Epithelial cell of proximal tubule (primary cell): ENCODE data around the gene TIAM2. TPM values are rescaled to one million over a fixed set of nuclear protein-coding genes. Genes with fewer than 3 reads are reported as not detected.

ENCODE experiments used
- DNase-seq: peaks from one replicate; pipeline ENCODE4 v3.0.0-alpha.2; 2011; ENCODE audit warnings: low read depth
- H3K4me3 ChIP-seq: 2 replicates; pipeline ENCODE4 v1.5.1; 2011; ENCODE audit warnings: low read depth, mild to moderate bottlenecking, low read length
- total RNA-seq: library from RNA; depleted of rRNA; stranded (reverse); fragments of >200 nt; gene quantifications from 2 replicates; pipeline ENCODE4 v1.2.3, GENCODE V29; 2015
- TF ChIP-seq, protein P1 (sequence below): conservative IDR thresholded peaks from 2 replicates; pipeline ENCODE4 v1.5.1; 2012; ENCODE audit warnings: low read depth, mild to moderate bottlenecking, low read length

The TIAM2 gene
- total RNA-seq, 1 donor from 2014 or later, result 9.9 TPM

DNA sequence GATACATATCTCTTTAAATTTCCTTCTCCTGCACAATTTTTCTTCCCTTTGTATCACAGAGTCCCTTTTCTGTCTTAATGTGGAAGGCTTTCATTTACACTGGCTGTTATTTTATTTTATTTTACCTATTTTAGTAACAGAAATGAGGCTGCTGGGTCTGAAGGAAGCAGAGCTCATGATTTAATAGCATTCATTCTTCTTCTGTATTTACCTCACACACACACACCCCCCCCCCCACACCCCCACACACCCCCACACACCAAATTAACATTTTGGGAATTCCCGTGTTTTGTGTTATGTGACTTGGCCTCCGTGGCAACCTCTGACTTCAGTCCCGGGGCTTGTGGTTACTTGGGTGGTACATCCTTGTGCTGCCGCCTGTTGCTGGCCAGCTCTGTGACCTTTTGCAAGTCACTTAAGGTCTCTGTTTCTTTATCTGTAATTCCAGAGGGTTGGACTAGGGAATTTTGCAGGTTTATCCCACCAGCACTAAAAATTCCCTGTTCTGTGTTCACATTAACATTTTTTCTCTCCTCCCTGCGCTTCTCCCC lies 108.8 kb downstream of the TIAM2 start:
- H3K4me3 ChIP-seq, result no peak overlapping the region
- TF ChIP-seq, protein P1, sequence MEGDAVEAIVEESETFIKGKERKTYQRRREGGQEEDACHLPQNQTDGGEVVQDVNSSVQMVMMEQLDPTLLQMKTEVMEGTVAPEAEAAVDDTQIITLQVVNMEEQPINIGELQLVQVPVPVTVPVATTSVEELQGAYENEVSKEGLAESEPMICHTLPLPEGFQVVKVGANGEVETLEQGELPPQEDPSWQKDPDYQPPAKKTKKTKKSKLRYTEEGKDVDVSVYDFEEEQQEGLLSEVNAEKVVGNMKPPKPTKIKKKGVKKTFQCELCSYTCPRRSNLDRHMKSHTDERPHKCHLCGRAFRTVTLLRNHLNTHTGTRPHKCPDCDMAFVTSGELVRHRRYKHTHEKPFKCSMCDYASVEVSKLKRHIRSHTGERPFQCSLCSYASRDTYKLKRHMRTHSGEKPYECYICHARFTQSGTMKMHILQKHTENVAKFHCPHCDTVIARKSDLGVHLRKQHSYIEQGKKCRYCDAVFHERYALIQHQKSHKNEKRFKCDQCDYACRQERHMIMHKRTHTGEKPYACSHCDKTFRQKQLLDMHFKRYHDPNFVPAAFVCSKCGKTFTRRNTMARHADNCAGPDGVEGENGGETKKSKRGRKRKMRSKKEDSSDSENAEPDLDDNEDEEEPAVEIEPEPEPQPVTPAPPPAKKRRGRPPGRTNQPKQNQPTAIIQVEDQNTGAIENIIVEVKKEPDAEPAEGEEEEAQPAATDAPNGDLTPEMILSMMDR, result no peak
- DNase-seq, result no peak

DNA sequence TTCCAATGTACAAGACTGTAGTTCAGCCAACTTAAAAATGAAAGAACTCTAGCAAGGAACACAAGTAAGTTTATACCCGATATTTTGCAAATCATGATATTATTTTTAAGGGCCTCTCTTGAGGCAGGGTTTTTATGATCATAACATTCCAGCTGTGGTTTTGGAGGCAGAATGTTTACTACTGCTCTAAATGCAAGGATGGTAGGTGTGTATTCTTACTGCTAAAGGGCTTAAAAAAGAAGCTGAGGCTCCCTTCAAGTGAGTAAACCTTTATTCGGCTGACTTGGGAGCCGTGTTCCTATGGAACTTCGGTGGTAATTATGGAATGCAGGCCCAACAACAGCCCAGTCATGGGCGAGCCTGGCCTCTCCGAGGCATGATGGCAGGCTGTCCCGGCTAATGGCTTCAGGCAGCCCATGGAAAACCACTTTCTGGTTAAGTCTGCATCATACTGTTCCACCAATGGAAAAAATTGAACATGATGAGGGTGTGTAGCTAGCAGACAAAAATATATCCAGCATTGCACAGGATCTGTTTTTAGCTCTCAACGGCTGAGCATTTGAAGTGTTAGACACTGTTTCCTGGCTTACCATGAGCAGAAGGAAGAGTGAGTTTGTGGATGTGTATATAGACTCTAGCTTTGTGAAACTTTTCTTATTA lies 111.5 kb downstream of the TIAM2 start:
- H3K4me3 ChIP-seq, result no peak overlapping the region
- TF ChIP-seq, protein P1, result no peak
- DNase-seq, result no peak

DNA sequence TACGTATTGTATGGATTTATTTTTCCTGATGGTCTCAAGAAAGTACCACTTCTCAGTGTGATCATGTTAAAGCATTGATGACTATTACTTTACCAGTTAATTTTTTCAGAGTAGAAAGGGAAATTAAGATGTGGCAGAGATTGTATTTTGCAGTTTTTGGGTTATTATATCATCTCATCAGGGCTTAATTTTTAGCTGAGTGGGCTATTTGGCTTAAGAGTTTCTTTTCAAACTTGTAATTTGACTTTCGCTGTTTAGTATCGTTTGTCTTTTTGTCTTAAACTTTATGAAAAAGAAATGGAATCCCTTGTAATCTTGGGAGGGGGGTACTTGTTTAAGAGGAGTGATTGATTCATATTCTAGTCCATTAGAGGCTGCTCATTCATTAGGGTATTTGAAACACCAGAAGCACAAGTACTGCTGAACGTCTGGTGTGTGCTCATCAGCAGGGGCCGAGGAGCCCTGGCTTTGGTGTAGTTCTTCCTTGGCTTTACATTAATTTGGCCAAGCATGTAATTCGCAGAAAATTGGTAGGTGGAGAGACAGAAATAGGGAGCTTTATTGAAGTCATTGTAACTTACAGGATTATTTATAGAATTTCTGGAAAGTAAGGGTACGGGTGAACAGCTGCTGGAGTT lies 112.4 kb downstream of the TIAM2 start:
- no peak for DNase-seq
- TF ChIP-seq, protein P1, result no peak
- H3K4me3 ChIP-seq, result no peak overlapping the region

DNA sequence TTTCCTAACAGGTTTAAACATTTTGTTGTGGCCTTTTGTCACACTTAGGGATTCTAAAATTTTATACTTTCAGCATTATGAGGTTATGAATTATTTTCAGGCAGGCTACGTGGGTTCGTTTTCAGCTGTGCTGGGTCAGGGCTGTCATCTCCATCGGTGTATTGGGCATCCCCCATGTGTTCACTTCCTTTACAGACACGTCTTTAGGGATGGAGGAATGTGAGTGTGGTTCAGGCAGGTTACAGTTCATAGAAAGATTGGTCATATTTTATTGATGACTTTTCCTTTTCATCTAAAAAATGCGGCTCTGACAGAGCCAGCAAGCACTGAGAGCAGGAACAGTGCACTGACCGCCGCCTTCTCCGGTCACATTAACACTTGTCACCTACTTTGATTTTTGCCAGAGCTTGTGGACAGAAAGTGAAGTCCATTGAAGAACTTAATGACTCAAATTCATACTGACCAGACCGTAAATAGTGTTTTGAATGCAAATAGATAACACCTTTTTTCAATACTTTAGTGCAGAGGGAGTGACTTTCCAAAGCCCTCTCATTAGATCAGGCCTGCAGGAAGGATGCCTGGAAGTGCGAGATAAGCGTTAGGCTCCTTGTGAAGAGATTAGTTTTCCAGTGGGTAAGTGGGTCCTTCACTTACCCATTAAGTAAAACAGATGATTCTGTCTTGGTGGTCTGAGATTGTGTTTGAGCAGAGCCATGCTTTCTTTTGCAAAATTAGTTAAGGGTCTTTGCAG lies 113.1 kb downstream of the TIAM2 start:
- no peak overlapping the region for H3K4me3 ChIP-seq
- DNase-seq, result no peak
- TF ChIP-seq, protein P1, result no peak

DNA sequence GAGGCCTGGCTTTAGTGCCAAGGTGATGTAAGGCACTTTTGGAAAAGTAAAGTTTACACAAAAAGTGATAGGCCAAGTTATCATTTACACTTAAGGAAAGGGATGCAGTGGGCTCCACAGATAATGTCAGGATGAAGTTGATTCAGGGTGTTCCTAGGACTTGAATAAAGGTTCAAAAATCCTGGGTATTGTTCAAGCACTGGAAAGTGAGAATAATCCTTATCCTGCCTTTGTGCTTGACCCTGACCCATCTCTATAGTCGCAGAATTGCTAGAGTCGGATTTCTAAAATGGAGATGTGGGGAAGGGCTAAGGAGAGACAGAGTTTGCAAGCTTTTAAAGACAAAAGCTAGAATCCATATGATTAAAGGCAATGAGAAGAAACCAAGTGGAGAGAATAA lies 115.6 kb downstream of the TIAM2 start:
- TF ChIP-seq, protein P1, result no peak
- H3K4me3 ChIP-seq, result no peak overlapping the region
- no peak for DNase-seq

DNA sequence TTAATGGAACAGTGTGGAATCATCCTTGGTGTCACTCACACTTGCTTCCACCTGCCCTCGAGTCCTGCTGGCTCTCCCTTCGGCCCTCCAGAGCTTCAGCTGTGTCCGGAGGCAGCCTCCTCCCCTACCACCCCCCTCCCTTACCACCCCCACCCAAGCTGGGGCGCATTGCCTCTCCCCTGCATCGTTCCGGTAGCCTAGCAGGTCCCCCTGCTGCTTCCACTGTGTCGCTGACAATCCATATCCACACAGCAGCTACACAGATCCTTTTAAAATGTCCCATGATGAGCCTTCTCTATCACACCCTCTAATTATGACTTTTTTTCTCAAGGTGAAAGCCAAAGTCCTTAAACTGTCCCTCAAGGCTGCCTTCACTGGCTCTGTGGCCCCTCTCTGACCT lies 117.6 kb downstream of the TIAM2 start:
- DNase-seq, result no peak
- no peak overlapping the region for H3K4me3 ChIP-seq
- TF ChIP-seq, protein P1, result no peak
